HG03439 (cell line): ENCODE results near the gene BIRC7.

Experiments used
- ATAC-seq: cut with Tn5 transposase; IDR thresholded peaks from one replicate; pipeline ENCODE4 v1.9.1; 2021; ENCODE audit warnings: mild to moderate bottlenecking, moderate library complexity; ENCODE audit not compliant: unreplicated experiment

The BIRC7 gene

DNA sequence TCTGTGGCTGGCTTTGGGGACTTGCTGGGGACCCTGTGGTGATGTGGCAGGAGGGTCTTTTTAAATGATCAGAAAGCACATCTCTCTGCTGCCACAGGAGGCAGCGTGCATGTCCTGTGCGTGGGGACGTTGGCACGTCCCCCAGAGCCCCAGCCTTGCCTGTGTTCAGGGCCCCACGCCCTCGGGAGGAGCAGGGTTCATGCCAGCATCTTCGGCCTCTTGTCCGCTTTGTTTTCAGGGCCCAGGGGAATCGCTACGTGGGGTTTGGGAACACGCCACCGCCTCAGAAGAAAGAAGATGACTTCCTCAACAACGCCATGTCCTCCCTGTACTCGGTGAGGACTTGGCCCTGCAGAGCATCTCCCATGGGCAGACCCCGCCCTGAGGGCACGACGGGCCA is 43.0 kb downstream of the BIRC7 start:
- no peak for ATAC-seq

DNA sequence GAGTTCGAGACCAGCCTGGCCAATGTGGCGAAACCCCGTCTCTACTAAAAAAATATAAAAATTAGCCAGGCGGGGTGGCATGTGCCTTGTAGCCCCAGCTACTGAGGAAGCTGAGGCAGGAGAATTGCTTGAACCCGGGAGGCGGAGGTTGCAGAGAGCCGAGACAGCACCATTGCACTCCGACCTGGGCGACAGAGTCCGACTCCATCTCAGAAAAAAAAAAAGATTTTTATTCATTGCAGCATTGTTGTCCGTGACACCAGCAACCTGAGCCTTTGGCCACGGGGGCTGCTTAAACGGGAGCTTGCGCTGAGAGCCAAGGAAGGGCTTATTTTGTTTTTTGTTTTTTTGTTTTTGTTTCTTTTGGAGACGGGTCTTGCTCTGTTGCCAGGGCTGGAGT is 44.2 kb downstream of the BIRC7 start:
- ATAC-seq = no peak

DNA sequence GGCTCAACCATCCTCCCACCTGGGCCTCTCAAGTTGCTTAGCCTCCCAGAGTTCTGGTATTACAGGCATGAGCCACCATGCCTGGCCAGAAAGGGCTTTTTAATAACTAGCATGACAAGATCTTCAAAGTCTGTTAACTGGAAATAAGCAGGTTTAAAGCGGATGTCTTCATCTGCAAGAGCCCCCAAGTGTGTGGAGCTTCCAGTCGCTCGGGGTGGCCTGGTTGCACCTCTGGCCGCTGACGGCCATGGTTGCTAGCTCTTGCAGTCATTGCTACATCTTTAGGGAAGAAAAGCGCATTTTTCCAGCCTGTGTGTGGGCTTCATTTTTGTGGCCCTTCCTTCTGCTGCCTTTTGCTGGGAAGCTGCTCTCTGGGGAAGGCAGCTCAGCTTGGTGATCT is 44.7 kb downstream of the BIRC7 start:
- no peak for ATAC-seq

DNA sequence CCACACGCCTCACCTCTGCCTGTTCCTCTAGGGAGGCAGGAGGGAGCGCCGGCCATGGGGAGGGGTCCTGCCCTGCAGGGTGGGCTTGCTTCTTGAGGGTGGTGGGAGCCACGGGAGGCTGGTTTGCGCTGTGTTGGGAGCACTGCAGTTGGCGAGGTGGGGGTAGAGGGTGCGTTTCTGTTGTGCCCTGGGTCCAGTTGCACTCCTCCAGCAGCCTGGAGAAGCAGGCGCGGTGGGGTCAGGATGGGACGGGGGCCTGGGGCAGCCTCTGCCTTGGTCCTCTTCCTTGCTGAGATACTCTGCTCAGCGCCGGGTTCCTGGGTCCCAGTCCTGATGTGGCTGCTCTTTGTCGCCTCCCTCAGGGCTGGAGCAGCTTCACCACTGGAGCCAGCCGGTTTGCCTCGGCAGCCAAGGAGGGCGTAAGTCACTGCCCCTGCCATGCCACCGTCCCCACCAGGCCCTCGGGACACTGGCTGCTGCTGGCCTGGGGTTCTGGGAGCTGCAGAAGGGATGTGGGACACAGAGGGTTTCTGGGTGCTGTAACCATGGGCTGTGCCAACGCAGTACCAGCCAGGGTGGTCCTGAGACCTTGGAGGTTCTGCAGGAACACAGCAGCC is 45.3 kb downstream of the BIRC7 start:
- ATAC-seq = no peak

DNA sequence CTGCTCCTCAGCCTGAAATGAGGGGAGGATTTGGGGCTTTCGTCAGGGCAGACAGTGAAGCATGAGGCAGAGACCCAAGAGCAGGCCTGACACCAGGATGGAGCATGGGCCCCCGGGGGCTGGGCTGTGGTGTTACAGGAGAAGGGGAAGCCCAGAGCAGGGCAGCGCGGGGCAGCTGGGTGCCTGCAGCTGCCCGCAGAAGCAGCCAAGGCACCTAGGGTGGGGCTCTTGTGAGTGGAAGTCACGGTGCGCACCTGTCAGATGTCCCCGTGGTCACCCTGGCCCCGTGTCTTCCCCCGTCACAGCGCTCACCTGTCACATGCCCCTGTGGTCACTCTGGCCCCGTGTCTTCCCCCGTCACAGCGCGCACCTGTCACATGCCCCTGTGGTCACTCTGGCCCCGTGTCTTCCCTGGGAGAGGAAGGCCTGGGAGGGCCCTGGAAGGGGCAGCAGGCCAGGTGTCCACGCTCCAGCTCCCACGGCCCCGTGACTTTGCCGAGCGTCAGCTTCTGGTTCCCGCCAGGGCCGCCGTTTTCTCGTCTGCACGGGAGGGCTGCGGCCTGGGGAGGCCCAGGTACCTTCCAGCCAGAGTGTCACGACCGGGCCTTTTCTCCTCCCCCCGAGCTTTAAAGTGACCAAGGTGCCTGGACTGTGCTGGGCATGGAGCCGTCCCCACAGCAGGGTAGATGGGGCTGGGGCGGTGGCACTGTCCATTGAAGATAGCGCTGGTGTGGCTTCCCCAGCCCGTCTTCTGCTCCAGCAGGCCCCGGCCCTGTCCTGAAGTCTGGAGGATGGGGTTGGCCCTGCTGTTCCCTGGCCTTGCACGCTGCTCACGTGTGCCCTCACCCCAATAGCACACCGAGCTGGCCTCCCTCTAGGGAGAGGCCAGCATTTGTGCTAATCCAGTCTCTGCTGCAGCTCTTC is 46.3 kb downstream of the BIRC7 start:
- no peak for ATAC-seq

DNA sequence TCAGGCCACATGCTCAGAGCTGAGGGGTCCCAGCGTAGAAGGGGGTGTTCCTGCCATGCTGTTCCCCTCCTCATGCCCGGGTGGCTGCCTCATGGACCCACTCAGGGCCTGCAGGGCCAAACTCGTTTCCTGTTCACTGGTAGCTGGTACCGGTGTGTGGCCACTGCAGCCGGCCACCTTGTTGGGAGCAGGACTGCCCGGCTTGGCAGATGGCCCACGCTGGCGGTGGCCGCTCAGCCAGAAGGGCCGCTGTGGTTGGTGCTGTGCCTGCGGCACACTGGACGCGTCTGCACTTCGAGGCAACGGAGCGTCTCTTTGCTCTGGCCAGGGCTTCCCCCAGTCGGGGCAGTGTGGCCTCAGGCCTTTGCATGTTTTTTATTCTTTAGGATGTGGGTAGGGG is 47.2 kb downstream of the BIRC7 start:
- no peak for ATAC-seq

DNA sequence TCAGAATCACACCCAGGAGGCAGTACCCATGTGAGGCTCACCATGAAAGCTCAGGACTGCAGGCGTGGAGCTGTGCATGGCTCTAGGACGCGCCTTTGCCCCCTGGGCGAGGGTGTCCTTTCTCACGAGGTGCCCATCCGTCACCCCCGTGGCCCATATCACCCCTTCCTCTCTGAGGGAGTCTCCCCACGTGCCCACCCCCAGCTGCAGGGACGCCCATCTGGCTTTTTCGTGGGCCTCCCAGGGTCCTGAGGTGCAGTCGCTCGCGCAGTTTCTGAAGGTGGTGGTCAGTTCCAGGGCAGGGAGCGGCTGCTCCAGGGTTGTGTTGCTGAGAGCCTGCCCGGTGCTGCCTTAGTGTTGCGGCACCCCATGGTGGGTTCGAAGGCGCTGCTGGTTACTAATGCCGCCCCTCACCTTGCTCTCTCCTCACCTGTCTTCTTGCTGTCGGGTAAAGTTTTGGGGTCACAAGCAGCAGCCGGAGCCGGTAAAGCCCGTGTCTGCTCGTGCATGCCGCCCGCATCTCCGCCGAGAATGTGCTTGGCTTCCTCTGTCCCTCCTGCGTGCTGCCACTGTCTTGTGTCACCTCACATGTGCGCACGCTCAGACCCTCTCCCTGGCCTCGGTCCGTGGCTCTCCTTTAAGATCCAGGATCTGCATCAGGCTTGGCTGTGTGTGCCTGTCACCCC is 47.8 kb downstream of the BIRC7 start:
- ATAC-seq = no peak

DNA sequence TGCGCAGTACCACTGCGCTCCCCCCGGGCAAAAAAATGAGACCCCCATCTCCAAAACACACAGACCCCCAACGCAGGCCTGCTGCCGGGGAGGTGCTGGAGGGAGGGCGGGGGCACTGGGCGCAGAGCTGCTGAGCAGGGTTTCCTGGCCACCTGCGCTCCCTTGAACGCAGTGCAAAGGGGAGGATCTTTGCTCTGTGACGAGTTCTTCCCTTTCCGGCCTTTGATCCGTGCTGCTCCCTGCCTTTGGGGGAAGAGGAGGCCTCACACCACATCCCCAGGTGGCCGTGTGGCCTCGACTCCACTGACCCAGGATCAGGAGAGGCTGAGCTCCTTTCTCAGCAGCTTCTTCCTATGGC is 48.4 kb downstream of the BIRC7 start:
- no peak for ATAC-seq

DNA sequence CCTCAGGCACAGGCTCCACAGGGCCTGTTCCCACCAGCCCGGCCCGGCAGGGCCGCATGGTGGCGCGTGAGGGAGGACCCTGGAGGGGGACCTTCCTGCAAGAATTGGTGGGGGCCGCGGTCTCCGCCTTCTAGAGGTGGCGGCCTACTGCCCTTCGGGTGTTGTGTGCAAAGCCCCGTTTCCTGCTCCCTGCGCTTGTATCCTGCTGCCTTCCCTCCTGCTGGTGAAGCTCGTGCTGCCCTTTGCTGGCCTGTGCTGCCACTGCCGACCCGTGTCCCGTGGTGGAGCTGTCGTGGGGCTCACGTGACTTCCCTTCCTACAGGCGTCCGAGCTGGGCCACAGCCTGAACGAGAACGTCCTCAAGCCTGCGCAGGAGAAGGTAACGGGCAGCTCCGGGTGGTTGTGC is 48.8 kb downstream of the BIRC7 start:
- ATAC-seq = no peak

DNA sequence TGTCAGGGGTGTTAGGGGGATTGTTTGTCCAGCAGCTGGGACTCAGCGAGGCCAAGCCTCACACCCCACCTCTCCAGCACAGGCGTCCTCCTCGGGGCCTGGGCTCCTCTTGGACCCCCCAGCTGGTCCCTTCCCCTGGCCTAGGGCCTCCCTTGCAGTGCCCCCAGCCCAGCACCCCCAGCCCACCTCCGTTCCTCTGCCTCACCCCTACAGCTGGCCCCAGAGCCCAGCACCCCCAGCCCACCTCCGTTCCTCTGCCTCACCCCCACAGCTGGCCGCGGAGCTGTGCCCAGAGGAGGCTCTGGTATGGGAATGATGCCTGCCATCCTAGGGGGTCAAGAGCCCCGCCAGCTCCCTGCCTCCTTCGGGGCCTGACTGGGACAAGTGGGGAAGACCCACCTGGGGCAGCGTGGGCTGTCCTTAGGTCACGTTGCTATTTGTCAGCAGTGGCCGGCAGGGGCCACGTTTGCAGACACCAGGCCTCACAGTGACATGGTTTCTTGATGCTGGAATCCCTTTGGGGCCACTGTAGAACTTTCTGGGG is 49.3 kb downstream of the BIRC7 start:
- ATAC-seq = no peak

DNA sequence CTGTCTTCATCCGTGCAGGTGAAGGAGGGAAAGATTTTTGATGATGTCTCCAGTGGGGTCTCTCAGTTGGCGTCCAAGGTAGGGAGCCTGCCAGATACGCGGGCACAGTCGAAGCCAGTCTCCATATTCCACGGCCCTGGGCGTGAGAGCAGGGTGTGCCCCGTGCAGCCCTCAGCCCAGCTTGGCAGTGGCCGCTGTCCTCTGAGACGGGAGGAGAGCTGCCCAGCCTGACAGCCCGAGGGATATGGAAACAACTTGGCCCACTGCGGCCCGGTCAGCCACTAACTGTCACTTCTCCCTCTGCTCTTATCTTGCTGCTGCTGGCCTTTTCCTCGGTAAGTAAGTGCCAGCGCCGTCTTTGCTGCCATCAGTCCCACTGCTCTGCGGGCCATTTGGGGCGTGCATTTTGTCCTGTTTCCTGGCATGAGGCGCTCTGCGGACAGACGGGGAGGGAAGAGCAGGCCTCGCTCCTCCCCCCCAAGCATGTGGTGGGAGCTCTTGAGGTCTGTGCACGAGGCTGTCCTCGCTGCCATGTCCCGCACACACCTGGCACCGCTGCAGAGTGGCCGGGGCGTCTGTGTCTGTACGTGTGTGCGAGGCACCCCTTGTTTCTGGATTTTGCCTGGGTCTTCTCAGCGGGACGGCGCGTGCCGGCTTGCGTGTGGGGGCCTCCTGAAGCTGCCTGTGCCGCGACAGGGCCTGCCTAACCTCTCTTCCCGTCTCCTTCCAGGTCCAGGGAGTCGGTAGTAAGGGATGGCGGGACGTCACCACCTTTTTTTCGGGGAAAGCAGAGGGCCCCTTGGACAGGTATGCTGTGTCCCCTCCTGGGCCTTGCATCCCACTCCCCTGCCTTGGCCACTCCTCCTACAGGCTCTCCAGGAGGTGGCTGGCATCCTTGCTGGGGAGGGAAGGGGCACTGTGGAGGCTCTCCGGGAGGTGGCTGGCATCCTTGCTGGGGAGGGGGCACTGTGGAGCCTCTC is 50.2 kb downstream of the BIRC7 start:
- ATAC-seq = no peak

DNA sequence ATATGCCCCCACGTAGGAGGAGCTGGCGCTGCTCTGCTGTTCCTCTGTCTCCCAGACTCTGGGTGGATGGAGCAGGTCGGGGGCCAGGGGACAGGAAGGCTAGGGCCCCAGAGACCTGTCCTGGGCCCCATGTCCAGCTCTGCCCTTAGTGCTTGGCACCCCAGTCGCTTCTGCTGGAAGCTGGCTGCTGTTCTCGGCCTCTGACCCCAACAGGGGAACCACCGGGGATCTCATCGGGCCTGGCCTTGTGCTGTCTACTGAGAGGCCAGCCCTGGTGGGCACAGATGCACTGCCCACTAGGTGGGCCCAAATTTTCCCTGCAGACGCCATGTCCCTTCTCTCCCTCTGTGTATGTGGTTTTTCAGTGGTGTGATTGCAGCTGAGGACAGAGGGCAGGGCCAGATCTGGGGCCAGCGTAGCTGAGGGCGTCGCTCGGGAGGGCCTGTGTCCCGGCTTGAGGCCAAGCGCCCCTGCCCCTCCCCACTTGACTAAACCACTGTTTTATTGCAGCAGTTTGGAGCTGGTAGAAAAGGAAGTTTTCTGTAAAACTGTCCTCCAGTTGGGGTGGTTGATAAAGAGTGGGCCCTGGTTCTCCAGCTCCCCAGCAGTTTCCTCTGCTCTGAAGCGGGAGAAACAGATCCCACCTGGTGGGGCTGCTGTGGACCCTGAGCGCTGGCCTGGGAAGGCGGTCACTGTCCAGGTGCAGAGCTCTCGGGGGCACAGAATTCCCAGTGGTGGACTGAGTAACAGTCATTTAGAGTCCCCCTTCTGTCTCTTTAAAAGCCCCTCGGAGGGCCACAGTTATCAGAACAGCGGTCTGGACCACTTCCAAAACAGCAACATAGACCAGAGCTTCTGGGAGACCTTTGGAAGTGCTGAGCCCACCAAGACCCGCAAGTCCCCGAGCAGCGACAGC is 51.3 kb downstream of the BIRC7 start:
- no peak for ATAC-seq

DNA sequence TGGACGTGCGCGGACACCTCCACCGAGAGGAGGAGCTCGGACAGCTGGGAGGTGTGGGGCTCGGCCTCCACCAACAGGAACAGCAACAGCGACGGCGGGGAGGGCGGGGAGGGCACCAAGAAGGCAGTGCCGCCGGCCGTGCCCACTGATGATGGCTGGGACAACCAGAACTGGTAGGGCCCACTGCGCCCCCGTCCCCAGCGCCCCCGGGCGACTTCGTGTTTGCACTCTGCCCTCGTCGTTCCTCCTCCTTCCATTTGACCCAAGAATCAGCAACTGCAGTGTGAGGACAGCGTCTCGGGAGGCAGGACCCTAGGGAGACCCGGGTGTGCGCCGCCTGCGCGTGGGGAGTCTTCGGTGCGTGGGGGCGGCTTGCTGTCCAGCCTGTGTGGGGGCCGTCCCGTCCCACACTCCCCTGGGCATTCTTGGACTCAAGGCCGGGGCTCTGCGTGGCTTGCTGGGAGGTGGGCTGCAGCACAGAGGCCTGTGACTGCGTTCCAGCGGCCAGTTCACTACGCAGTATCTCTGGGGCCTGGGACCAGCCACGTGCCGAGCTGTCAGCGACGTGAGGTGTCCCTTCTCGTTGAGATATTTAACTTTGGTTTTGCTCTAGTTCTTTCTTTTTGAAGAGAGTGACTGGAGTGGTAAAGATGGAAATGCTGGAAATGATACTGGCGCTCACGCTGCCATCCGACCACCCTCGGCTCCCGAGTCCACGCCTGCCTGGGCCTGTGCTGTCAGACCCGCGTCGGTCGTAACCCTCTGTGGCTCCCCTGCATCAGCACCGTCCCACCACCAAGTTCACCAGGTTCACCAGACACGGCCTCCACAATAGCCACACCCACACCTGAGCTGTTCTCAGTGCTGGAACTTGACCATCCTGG is 52.2 kb downstream of the BIRC7 start:
- no peak for ATAC-seq

DNA sequence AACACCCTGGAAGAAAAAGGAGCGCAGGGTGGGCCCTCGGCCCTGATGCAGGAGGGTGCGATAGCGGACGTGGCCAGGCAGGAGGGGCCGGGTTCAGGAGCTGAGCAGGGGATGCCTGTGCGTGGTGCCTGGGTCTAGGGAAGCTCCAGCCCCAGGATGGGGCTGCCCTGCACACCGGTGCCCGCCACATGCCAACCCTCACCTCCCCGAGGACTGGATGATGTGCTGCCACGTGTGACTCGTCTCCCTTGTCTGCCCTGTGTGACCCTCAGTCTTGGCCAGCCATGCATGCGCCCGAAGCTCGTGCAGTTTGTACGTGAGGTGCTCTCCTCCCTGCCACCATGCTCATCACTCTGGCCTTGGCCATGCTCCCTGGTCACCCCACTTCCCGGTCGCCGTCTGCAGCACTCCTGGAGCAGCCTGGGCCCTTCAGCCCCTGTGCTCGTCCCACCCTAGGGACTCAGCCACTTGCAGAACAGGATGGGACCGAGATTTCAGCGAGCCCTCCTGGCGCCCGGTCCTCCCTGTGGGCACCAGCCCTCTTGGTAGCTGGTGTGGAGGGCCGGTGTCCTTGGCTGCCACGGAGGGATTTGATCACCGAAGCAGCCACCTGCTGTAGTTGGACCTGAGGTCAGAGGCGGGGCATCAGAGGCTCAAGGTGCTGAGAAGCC is 53.0 kb downstream of the BIRC7 start:
- ATAC-seq = no peak

DNA sequence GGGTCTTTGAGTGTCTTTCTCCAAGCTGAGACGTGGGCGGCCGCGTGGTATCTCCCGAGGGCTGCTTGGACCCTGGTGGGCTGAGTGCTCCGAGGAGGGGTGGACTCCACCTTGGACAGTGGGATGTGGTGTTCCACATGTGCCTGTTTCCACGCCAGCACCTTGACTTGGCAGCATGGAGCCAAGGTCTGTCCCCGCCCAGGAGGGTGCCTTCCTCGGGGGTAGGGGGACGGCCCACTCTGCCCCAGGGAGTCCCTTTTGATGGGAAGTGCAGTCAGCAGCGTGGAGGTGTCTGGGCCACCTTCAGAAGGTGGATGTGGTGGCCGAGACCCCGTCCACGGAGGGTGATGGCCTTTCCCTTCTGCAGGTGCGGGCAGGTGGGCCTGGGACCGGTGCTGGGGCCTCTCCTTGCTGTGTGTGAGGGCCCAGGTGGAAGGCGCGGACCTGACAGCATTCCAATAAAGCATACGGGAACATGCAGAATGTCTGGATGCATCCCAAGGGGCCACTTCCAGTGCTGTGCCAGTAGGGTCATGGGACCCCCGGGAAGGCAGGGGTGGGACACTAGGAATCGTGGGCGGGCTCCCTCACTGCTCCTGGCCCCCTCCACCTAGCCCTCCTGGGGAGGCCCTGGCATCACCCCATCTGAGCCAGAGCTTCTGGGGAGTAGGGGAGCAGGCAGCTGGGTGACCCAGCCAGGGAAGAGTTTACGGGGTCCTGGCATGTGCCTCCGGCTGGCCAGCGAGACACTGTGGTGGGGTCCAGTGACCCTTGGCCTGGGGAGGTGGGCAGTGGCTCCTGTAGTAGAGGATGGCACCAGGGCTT is 53.8 kb downstream of the BIRC7 start:
- no peak for ATAC-seq
